OCI-LY3 (cell line): ENCODE results near the gene PRAMEF18.
"Not testable (repeated sequence)": the region's sequence is repeated elsewhere in the genome, so short reads cannot be mapped to it uniquely, and the experiment has no call there.

Experiments
- CTCF ChIP-seq: fragments of 200-600, 300-600 bp; sonication (generic); IDR thresholded peaks from 2 replicates; pipeline ENCODE4 v1.5.1; 2014; ENCODE audit warnings: antibody characterized with exemption, low read length, low read depth
- EZH2phosphoT487 ChIP-seq: fragments of 200-600 bp; shearing (Covaris generic); IDR thresholded peaks from 2 replicates; pipeline ENCODE4 v1.6.1; 2018; ENCODE audit warnings: antibody characterized with exemption, mixed run types, low read depth

- not testable (repeated sequence) for TF ChIP-seq CTCF, EZH2phosphoT487
Measured at GRCh38 chr1:13232056-13232455, 6.1 kb upstream of the PRAMEF18 start.
